HEK293 (cell line): ENCODE measurements around the gene CDH22.

ENCODE experiments used
- HIC1 ChIP-seq: fragments of 450-650 bp; formaldehyde crosslinking; IDR thresholded peaks from 2 replicates; pipeline ENCODE4 v1.5.1; 2016; ENCODE audit warnings: missing biosample characterization, missing genetic modification characterization
- IKZF3 ChIP-seq: fragments of 450-650 bp; IDR thresholded peaks from 2 replicates; pipeline ENCODE4 v1.5.0; 2018; ENCODE audit warnings: missing biosample characterization, mild to moderate bottlenecking, missing genetic modification characterization, moderate library complexity
- PATZ1 ChIP-seq: fragments of 450-650 bp; formaldehyde crosslinking; IDR thresholded peaks from 2 replicates; pipeline ENCODE4 v1.5.1; 2016; ENCODE audit warnings: missing biosample characterization, missing genetic modification characterization
- ZBTB21 ChIP-seq: fragments of 450-650 bp; formaldehyde crosslinking; IDR thresholded peaks from 2 replicates; pipeline ENCODE4 v1.5.1; 2017; ENCODE audit warnings: missing biosample characterization, missing genetic modification characterization
- ZNF140 ChIP-seq: fragments of 450-650 bp; formaldehyde crosslinking; IDR thresholded peaks from 2 replicates; pipeline ENCODE4 v1.5.1; 2016; ENCODE audit warnings: missing biosample characterization, missing genetic modification characterization
- ZNF2 ChIP-seq: fragments of 450-650 bp; formaldehyde crosslinking; IDR thresholded peaks from 2 replicates; pipeline ENCODE4 v1.5.1; 2016; ENCODE audit warnings: missing biosample characterization, missing genetic modification characterization
- ZNF324 ChIP-seq: fragments of 450-650 bp; formaldehyde crosslinking; IDR thresholded peaks from 2 replicates; pipeline ENCODE4 v1.5.1; 2016; ENCODE audit warnings: missing biosample characterization, missing genetic modification characterization
- ZNF335 ChIP-seq: fragments of 450-650 bp; formaldehyde crosslinking; conservative IDR thresholded peaks from 2 replicates; pipeline ENCODE4 v1.5.1; 2016; ENCODE audit warnings: missing biosample characterization, missing genetic modification characterization
- ZNF404 ChIP-seq: fragments of 450-650 bp; formaldehyde crosslinking; IDR thresholded peaks from 2 replicates; pipeline ENCODE4 v1.5.1; 2017; ENCODE audit warnings: missing biosample characterization, missing genetic modification characterization
- ZNF544 ChIP-seq: fragments of 450-650 bp; formaldehyde crosslinking; IDR thresholded peaks from 2 replicates; pipeline ENCODE4 v1.5.0; 2017; ENCODE audit warnings: missing biosample characterization, missing genetic modification characterization
- ZNF549 ChIP-seq: fragments of 450-650 bp; IDR thresholded peaks from 2 replicates; pipeline ENCODE4 v1.5.1; 2018; ENCODE audit warnings: missing biosample characterization, missing genetic modification characterization, mild to moderate bottlenecking, inconsistent platforms, moderate library complexity
- ZNF654 ChIP-seq: fragments of 450-650 bp; formaldehyde crosslinking; IDR thresholded peaks from 2 replicates; pipeline ENCODE4 v1.5.1; 2016; ENCODE audit warnings: low read depth, missing biosample characterization, missing genetic modification characterization
- ZNF704 ChIP-seq: fragments of 450-650 bp; formaldehyde crosslinking; IDR thresholded peaks from 2 replicates; pipeline ENCODE4 v1.5.1; 2016; ENCODE audit warnings: missing biosample characterization, missing genetic modification characterization
- ZNF843 ChIP-seq: fragments of 450-650 bp; formaldehyde crosslinking; IDR thresholded peaks from 2 replicates; pipeline ENCODE4 v1.5.1; 2016; ENCODE audit warnings: missing biosample characterization, missing genetic modification characterization
- ZSCAN23 ChIP-seq: fragments of 450-650 bp; formaldehyde crosslinking; IDR thresholded peaks from 2 replicates; pipeline ENCODE4 v1.5.1; 2016; ENCODE audit warnings: missing biosample characterization, missing genetic modification characterization
- TF ChIP-seq, protein P1 (sequence below): fragments of 450-650 bp; formaldehyde crosslinking; IDR thresholded peaks from 2 replicates; pipeline ENCODE4 v1.5.1; 2016; ENCODE audit warnings: missing biosample characterization, missing genetic modification characterization, borderline replicate concordance
- TF ChIP-seq, protein P2 (sequence below): fragments of 450-650 bp; formaldehyde crosslinking; IDR thresholded peaks from 2 replicates; pipeline ENCODE4 v1.5.1; 2016; ENCODE audit warnings: missing biosample characterization, missing genetic modification characterization
- TF ChIP-seq, protein P3 (sequence below): fragments of 450-650 bp; formaldehyde crosslinking; IDR thresholded peaks from 2 replicates; pipeline ENCODE4 v1.5.1; 2016; ENCODE audit warnings: missing biosample characterization, missing genetic modification characterization
- TF ChIP-seq, protein P4 (sequence below): fragments of 450-650 bp; formaldehyde crosslinking; IDR thresholded peaks from 2 replicates; pipeline ENCODE4 v1.5.1; 2016; ENCODE audit warnings: missing biosample characterization, missing genetic modification characterization, low read depth

Gene CDH22

DNA sequence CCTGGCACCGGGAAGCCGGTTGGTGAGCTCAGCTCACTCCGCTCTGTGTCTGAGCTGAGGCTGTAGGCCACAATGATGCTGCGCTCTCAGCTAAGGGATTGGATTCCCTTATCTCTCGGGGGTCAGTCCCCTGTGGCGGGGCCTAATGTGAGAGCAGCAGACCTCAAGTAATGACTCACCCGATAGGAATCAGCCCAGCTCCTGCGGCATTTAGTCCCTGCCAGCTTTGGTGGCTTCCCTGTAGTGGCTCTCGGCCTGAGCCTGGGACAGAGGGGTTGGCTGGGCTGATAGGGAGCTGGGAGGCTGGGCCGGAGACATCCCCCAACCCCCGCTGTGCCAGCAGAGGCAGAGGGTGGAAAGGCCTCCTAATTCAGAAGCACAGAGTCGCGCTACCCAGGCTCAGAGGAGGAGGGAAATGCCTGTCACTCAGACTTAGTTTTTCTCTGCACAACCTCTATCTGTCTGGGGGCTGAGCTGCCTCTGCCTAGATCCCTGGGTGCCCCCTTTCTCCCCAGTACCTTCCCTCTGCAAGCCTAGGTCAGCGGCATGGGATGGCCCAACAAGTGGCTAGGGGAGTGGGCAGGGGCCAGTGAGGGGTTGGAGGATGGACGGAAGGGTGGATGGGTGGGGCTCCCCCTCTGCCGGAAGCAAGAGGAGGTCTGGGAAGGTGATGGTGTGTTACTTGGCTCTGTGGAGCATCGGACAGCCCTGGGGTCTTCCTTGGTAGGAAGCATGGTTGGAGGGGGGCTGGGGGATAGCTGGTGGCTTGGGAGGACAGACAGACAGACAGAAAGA lies 92.2 kb downstream of the CDH22 start (continued):
- TF ChIP-seq, protein P1, sequence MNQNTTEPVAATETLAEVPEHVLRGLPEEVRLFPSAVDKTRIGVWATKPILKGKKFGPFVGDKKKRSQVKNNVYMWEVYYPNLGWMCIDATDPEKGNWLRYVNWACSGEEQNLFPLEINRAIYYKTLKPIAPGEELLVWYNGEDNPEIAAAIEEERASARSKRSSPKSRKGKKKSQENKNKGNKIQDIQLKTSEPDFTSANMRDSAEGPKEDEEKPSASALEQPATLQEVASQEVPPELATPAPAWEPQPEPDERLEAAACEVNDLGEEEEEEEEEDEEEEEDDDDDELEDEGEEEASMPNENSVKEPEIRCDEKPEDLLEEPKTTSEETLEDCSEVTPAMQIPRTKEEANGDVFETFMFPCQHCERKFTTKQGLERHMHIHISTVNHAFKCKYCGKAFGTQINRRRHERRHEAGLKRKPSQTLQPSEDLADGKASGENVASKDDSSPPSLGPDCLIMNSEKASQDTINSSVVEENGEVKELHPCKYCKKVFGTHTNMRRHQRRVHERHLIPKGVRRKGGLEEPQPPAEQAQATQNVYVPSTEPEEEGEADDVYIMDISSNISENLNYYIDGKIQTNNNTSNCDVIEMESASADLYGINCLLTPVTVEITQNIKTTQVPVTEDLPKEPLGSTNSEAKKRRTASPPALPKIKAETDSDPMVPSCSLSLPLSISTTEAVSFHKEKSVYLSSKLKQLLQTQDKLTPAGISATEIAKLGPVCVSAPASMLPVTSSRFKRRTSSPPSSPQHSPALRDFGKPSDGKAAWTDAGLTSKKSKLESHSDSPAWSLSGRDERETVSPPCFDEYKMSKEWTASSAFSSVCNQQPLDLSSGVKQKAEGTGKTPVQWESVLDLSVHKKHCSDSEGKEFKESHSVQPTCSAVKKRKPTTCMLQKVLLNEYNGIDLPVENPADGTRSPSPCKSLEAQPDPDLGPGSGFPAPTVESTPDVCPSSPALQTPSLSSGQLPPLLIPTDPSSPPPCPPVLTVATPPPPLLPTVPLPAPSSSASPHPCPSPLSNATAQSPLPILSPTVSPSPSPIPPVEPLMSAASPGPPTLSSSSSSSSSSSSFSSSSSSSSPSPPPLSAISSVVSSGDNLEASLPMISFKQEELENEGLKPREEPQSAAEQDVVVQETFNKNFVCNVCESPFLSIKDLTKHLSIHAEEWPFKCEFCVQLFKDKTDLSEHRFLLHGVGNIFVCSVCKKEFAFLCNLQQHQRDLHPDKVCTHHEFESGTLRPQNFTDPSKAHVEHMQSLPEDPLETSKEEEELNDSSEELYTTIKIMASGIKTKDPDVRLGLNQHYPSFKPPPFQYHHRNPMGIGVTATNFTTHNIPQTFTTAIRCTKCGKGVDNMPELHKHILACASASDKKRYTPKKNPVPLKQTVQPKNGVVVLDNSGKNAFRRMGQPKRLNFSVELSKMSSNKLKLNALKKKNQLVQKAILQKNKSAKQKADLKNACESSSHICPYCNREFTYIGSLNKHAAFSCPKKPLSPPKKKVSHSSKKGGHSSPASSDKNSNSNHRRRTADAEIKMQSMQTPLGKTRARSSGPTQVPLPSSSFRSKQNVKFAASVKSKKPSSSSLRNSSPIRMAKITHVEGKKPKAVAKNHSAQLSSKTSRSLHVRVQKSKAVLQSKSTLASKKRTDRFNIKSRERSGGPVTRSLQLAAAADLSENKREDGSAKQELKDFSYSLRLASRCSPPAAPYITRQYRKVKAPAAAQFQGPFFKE (tag by site-specific recombination), result no peak
- TF ChIP-seq, protein P2, sequence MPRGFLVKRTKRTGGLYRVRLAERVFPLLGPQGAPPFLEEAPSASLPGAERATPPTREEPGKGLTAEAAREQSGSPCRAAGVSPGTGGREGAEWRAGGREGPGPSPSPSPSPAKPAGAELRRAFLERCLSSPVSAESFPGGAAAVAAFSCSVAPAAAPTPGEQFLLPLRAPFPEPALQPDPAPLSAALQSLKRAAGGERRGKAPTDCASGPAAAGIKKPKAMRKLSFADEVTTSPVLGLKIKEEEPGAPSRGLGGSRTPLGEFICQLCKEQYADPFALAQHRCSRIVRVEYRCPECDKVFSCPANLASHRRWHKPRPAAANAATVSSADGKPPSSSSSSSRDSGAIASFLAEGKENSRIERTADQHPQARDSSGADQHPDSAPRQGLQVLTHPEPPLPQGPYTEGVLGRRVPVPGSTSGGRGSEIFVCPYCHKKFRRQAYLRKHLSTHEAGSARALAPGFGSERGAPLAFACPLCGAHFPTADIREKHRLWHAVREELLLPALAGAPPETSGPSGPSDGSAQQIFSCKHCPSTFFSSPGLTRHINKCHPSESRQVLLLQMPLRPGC (tag by site-specific recombination), result peak; percentile 68
- no peak for TF ChIP-seq ZNF2
- TF ChIP-seq ZBTB21, result peak; percentile 35; the same call in 1 of the 2 replicates
- TF ChIP-seq ZNF654, result no peak
- no peak for TF ChIP-seq ZNF704 (tag by site-specific recombination)
- 0 out of 2 replicates have a peak, but pooled peaks have one; percentile 11 for TF ChIP-seq ZNF335 (tag by site-specific recombination)
- TF ChIP-seq, protein P3, sequence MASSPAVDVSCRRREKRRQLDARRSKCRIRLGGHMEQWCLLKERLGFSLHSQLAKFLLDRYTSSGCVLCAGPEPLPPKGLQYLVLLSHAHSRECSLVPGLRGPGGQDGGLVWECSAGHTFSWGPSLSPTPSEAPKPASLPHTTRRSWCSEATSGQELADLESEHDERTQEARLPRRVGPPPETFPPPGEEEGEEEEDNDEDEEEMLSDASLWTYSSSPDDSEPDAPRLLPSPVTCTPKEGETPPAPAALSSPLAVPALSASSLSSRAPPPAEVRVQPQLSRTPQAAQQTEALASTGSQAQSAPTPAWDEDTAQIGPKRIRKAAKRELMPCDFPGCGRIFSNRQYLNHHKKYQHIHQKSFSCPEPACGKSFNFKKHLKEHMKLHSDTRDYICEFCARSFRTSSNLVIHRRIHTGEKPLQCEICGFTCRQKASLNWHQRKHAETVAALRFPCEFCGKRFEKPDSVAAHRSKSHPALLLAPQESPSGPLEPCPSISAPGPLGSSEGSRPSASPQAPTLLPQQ, result peak; percentile 72; the same call in 1 of the 2 replicates
- TF ChIP-seq ZNF140 (tag by site-specific recombination), result no peak
- TF ChIP-seq ZNF843 (tag by site-specific recombination), result no peak
- TF ChIP-seq HIC1 (tag by site-specific recombination), result peak; percentile 87
- TF ChIP-seq ZNF324, result 0 out of 2 replicates have a peak, but pooled peaks have one; percentile 42
- peak; percentile 85 for TF ChIP-seq PATZ1 (tag by site-specific recombination)
- TF ChIP-seq ZNF404 (tag by site-specific recombination), result no peak
- TF ChIP-seq, protein P4, sequence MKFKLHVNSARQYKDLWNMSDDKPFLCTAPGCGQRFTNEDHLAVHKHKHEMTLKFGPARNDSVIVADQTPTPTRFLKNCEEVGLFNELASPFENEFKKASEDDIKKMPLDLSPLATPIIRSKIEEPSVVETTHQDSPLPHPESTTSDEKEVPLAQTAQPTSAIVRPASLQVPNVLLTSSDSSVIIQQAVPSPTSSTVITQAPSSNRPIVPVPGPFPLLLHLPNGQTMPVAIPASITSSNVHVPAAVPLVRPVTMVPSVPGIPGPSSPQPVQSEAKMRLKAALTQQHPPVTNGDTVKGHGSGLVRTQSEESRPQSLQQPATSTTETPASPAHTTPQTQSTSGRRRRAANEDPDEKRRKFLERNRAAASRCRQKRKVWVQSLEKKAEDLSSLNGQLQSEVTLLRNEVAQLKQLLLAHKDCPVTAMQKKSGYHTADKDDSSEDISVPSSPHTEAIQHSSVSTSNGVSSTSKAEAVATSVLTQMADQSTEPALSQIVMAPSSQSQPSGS (tag by site-specific recombination), result no peak; the same call in 1 of the 2 replicates
- TF ChIP-seq ZSCAN23, result no peak
- no peak for TF ChIP-seq ZNF549 (tag by site-specific recombination)
- no peak for TF ChIP-seq ZNF544
- TF ChIP-seq IKZF3, result no peak; the same call in 1 of the 2 replicates
